Activated CD8-positive, alpha-beta memory T cell treated with anti-CD3 and anti-CD28 coated beads for 4 hours (primary cell): ENCODE measurements around the gene GTSE1.
A peak's percentile ranks its signal among the peaks of the same experiment; 100 is the strongest.
"Not testable (repeated sequence)": the region's sequence is repeated elsewhere in the genome, so short reads cannot be mapped to it uniquely, and the experiment has no call there.

Source experiments
- DNase-seq, 2 donors: peaks; one replicate each; pipeline ENCODE4 v3.0.0-alpha.2; 2020; ENCODE audit warnings: low read depth in 2 of 2

The GTSE1 gene

DNA sequence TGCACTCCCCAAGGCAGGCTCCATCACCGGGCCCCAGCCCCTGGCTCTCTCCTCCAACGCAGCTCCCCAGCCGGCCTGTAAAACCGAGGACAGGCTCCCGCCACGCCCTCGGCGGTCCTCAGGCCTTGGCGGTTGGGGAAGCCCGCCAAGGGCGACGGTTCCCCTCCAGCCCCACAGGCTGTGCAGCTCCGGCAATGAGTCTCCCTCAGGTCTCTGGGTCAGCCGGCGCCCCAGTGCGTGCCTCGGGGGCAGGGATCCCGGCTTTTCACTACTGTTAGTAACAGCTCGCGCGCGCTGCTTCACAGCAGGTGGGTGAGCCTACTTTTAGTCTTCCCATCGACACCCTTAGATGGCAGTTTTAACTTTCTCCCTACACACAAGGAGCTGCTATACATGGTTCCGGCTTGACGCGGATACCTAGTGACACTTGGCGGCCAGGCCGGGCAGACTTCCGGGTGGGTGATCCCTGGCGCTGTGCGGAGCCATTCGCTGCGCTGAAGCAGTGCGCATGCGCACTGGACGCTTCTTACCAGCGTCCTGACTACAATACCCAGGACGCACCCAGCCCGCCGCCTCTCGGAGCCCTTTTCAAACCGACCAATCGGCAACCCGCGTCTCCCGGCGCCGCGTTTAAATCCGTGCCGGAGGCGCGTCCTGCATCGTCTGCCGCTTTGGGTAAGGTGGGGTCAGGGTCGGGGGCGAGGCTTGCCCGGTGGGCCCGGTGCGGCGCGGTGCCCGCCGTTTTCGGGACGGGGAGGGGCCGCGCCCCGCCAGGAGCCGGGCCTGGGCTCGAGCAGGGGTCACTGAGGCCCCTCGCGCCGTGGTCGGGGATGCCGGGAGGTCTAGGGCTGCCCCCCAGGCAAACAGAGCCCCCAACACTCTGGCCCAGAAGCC is at the start of gene GTSE1:
Gene GTSE1, plus strand, starts transcription at position 614 of the 894 bp plus-strand sequence. CDS start 531 bp downstream, outside the sequence.
- peak; percentile 94 to 95 for DNase-seq

- no peak for DNase-seq
Measured at GRCh38 chr22:46247443-46247975, 49.2 kb upstream of the GTSE1 start.

DNA sequence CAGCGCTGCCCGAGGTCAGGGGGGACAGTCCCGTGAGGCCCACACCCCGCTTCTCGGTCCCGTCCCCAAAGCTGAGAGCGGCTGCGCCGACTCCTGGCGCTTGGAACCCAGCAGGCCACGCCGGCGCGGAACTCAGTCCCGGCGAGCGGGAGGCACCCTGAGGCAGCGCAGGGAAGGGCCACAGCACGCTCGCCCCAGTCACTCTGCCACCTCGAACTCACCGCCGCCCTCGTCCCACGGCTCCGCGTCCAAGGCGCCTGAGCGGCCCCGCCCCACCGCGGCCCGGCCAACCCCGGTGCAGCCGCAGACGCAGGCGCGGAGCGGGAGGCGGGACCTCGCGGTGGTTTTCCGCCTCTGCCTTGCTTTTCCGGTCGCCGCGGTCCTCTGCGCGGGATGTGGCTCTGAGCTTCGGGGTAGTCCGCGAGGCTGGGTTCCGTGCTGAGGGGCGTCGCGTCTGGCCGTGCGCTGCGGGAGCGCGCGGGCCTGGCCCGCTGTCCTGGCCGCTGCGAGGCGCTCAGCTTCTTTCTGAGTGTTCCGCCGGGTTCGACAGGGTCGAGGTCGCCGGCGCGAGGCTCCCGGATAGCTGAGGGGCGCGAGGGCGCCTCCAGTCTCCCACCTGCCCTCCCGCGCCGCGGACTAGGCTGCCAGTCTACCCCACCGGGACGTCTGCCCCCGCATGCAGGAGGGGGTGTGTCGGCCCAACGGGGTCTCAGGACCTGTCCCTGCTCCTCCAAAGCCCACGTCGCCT is 46.5 kb upstream of the GTSE1 start, which contains the start of gene CDPF1:
Gene CDPF1, minus strand, starts transcription at position 259 of the 748 bp plus-strand sequence. CDS start 2,009 bp downstream, outside the sequence.
- peak; percentile 78 to 86 for DNase-seq

GRCh38 chr22:46250783-46251125 is 45.9 kb upstream of the GTSE1 start:
- DNase-seq: no peak

DNA sequence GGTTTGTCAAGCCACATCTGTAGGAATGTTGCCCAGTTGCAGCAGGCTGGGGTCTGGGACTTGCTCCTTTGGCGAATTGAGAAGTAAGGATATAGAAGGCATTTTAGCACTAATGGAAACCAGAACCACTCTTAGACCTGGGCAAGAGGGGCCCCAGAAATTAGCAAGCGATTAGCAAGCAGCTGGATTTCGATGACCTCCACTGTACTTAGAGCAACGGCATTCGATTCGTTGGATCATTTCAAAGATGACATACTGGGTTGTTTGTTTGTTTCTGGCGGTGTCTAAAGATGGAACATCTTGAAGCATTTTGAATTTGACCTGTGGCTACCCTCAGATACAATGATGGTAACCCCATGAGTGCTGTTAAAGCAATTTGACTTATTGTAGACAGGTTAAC is 45.4 kb upstream of the GTSE1 start:
- no peak for DNase-seq

DNA sequence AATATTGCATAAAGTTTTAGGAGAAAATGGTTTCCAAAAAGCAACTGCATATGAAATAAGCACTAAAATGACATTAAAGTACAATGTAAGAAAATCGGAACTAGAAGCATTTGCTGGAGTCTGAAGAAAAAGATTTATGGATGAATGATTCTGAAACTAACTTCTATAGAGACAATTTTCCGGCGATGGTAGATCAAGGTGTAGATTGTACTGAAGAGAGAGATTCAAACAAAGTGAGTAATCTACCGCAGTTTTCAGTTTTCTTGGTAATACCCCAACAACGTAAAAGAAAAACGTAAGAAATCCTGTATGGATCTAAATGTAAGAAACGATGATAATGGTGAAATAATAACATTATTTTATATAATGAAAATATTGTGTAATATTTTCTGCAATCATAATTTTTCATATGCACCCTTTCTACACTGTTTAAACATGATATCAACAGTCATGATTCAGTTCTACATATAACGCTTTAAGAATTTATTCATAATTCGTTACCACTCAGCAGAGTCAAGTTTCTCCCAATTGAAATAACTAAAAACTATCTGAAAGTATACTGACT is 44.8 kb upstream of the GTSE1 start:
- no peak for DNase-seq

DNA sequence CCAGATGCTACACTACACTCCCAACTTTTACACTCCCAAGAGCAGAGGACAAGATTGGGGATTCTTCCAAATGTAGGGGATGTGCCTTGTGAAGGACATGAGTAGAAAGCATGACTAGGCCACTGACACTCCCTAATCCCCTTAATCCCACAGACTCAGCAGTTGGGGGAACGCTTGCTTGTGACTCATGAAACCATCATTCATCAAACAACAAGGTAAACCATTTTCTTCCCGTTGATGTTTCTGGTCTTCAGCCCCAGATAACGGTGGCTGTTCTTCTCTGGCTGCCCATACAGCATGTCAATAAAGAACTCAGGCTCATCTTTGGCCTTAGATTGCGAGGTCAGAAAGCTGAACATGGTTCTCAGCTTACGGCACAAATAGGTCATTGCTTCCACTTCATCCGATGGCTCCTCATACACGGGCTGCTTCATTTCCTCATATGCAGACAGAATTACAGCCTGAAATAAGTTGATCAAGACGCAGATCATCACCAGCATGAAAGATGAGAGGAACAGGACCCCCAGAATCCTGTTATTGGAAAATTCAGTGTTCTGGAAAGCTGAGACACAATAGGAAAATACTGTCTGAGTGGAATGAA is 40.2 kb upstream of the GTSE1 start:
- no peak for DNase-seq

DNA sequence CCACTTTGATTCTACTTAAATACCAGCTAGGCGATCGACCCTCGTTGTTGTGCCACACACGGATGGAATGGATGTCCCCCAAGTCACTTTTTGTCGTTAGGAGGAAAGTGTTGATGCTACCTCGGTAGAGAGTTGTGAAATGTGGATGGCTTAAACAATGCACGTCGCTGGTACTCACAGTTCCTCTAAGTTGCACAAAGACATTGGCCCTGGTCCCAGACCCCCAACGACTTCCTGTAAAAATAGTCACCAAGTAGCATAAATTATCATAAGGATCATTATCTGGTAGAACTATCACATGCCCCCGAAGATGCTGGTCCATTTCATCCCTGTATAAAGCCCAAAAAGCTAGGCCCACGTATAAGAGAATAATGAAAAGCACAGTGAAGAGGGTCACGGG is 37.3 kb upstream of the GTSE1 start:
- no peak for DNase-seq

- no peak for DNase-seq
Measured at GRCh38 chr22:46260038-46260437, 36.6 kb upstream of the GTSE1 start.

DNA sequence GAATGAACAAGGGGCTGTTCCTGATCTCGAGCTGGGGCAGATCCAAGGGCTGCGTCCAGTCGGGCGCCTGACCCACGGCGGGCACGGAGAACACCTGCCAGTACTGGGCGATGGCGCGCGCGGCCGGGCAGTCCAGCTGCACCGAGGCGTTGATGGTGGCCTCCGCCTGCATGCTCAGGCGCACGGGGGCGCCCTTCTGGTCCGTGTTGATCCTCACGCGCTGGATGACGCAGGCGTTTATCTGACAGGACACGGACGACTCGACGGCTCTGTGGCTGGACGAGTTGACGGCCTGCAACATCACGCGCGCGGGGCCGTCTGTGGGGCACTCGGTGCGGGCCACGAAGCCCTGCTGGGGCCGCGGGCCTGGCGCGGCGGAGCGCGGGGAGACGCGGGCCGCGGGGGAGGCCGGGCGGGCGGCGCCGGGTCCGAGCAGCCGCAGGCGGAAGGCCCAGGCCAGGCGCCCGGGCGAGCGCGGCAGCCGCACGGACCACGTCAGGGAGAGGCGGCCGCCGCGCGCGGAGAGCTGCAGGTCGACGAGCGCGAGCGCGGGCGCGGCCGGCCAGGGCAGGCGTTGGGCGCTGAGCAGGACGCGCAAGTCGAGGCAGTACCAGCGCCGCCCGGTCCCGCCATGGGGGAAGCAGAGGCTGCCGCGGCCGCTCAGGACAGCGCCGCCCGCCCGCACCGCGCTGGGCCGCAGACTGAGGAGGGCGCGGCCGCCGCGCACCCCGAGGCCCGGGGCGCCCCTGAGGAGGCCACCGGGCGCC is 34.0 kb upstream of the GTSE1 start:
- no peak for DNase-seq

DNA sequence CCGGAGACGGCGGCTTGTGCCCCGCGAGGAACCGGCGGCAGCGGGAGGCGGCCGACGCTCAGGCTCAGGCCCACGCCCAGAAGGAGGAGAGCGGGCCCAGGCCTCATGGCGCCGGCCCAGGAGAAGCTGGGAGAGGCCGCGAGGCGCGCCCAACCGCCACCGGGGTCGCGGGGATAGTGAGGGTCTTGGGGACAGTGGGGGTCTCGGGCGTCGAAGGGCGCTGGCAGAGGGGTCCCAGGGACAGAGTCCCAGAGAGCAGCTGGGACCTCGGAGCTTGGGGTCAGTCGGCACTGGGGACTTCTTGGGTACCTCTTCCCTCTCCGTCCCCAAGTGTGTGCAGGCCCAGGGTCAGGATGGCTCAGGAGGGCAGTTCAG is 33.5 kb upstream of the GTSE1 start, which contains the start of gene PKDREJ:
Gene PKDREJ, minus strand, starts transcription at position 128 of the 375 bp plus-strand sequence. Its CDS starts 21 bp downstream, at position 107.
- DNase-seq: no peak

DNA sequence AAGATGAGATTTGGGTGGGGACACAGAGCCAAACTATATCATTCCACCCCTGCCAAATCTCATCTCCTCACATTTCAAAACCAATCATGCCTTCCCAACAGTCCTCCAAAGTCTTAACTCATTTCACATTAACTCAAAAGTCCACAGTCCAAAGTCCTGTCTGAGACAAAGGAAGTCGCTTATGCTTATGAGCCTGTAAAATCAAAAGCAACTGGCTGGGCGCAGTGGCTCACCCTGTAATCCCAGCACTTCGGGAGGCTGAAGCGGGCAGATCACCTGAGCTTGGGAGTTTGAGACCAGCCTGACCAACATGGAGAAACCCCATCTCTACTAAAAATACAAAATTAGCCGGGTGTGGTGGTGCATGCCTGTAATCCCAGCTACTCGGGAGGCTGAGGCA is 32.1 kb upstream of the GTSE1 start:
- DNase-seq: not testable (repeated sequence)

- DNase-seq: not testable (repeated sequence)
Measured at GRCh38 chr22:46265627-46266026, 31.0 kb upstream of the GTSE1 start.

DNA sequence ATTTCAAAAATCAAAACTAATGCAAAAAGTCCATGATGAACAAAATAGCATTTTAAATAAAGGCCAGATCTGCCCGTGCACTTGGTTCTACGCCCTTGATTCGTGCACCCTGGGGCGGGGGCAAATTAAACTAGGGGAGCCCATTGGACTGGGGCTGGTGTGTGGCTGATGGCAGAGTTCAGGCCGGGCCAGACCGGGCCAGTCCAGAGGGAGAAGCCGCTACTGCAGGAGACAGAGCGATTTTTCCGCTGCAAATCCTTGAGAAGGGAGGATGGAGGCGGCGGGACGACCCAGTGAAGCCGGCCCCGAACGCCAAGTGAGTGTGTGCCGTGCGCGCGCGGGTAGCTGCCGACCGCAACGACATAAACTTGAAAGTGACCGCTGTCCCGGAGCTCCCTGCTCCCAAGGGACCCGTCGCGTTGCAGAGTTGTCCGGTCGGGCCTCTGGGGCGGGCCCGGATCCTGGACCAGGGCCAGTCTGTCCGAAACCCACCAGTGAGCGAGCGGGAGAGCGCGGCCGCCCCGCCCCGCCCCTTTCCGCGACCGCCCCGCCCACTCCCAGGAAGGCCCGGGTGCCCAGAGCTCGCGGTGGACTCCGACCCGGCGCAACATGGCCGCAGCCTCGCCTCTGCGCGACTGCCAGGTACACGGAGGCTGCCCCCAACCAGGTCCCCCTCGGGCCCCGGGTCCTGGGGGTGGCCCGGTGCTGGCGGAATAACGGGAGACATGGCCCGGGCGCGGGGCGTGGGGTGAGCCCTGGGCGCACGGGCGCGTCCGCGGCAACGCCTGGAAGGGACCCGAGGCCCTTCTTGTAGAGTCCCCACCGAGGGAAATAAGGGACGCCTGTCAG is 29.0 kb upstream of the GTSE1 start, which contains the start of gene TTC38:
Gene TTC38, plus strand, starts transcription at position 578 of the 849 bp plus-strand sequence. Its CDS starts 32 bp downstream, at position 610.
- peak in 1 of 2 donors; percentile 30 for DNase-seq

GRCh38 chr22:46269564-46269963 is 27.1 kb upstream of the GTSE1 start:
- DNase-seq: no peak

GRCh38 chr22:46272196-46272595 is 24.5 kb upstream of the GTSE1 start:
- DNase-seq: no peak

DNA sequence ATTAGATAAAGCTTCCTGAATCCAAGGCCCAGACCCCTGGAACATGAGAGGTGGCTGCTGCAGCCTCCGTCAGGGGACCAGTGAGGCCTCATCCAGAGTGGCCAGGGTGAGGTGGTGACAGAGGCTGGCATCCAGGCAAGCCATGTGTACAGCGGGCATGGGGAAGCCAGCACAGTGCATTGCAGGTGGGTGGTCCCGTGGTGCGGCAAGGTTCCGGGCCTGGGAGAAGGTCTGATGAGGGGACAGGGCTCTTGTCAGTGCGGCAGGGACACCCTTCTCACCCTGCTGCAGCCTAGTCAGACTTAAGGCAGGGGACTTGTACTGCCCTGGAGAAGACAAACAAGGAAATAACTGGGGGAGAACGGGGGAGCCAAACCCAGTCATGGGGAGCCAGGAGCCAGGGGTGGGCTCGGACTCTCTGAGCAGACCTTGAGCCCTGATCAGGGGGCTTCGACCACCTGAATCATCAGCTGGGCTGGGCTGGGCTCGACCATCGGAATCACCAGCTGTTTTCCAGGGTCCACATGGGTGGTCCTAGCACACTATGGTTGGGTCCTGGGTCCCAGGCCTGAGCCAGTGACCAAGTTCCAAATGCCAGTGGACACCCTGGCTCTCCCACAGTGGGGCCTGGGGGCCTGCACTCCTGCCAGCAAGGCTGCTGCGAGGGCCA is 23.8 kb upstream of the GTSE1 start:
- DNase-seq: no peak

GRCh38 chr22:46273432-46274148 is 23.1 kb upstream of the GTSE1 start:
- DNase-seq: no peak

DNA sequence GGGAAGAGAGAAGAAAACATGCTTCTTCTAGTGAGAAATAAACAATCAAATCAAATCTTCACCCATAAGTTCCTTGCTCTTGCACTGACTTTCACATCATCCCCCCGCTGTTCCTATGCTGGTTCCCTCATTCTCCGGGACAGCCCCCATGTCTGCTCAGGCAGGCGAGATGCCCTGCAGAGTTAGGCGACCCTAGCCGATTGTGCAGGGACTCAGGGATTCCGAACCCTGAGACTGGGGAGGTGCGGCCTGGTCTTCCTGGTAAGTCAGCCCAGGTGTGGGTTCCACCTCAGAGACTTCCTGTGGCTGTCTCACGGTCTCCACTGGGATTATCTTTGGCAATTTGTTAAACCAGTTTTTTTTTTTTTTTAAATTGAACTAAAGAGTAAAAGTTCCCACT is 22.3 kb upstream of the GTSE1 start:
- no peak for DNase-seq
